ENCODE data around the gene C1orf56.
A peak's percentile ranks its signal among the peaks of the same experiment; 100 is the strongest.
"Not testable (repeated sequence)": the region's sequence is repeated elsewhere in the genome, so short reads cannot be mapped to it uniquely, and the experiment has no call there.

C1orf56 gene

GRCh38 chr1:151061704-151062103 is 14.2 kb downstream of the C1orf56 start:
- no peak for DNase-seq (ENCODE audit: low read depth)

GRCh38 chr1:151062741-151063371 is 15.3 kb downstream of the C1orf56 start:
- DNase-seq (ENCODE audit: low read depth) = peak; percentile 66

- no peak for DNase-seq (ENCODE audit: low read depth)
Measured at GRCh38 chr1:151065089-151065645, 17.6 kb downstream of the C1orf56 start.

- no peak for DNase-seq (ENCODE audit: low read depth)
Measured at GRCh38 chr1:151067185-151067584, 19.6 kb downstream of the C1orf56 start.

GRCh38 chr1:151069103-151069486 is 21.5 kb downstream of the C1orf56 start:
- no peak for DNase-seq (ENCODE audit: low read depth)

GRCh38 chr1:151070474-151071276 is 23.1 kb downstream of the C1orf56 start, which contains the start of gene GABPB2:
Gene GABPB2 (plus strand): TSS chr1:151070761. CDS start chr1:151088190, 17,429 bp downstream.
- peak; percentile 85 for DNase-seq (ENCODE audit: low read depth)

- no peak for DNase-seq (ENCODE audit: low read depth)
Measured at GRCh38 chr1:151072224-151072623, 24.7 kb downstream of the C1orf56 start.

GRCh38 chr1:151085953-151086559 is 38.5 kb downstream of the C1orf56 start:
- DNase-seq (ENCODE audit: low read depth) = no peak

- not testable (repeated sequence) for DNase-seq (ENCODE audit: low read depth)
Measured at GRCh38 chr1:151097426-151097825, 49.9 kb downstream of the C1orf56 start.

GRCh38 chr1:151098126-151098525 is 50.6 kb downstream of the C1orf56 start:
- DNase-seq (ENCODE audit: low read depth) = no peak

All from GM04503 (cell line).